Keratinocyte (primary cell): ENCODE data around the gene ARSB. TPM values are rescaled to one million over a fixed set of nuclear protein-coding genes. Genes with fewer than 3 reads are reported as not detected.

Experiments
- DNase-seq: peaks from one replicate; pipeline ENCODE4 v3.0.0-alpha.2; 2011; ENCODE audit warnings: low read depth, missing footprints, low spot score
- FAIRE-seq: peaks from 2 replicates; lab custom pipeline; 2011; peaks lifted over from hg19 to GRCh38; lab: Jason Lieb, UNC
- H2AFZ ChIP-seq: 2 replicates; pipeline ENCODE4 v1.6.0; 2012; ENCODE audit warnings: low read length, control low read depth, inconsistent platforms; ENCODE audit not compliant: control insufficient read depth
- H3K27ac ChIP-seq: 2 replicates; pipeline ENCODE4 v1.5.1; 2011; ENCODE audit warnings: low read length; ENCODE audit not compliant: control insufficient read depth, insufficient read depth
- H3K27me3 ChIP-seq: 3 replicates; pipeline ENCODE4 v1.6.0; 2011; ENCODE audit warnings: low read length; ENCODE audit not compliant: control insufficient read depth, insufficient read depth; ENCODE audit errors: extremely low read depth
- H3K36me3 ChIP-seq, 2 experiments: 2 replicates in 1 of 2; 3 replicates in 1 of 2; pipeline ENCODE4 v1.5.1; 2011; ENCODE audit warnings: low read length in 2 of 2, mild to moderate bottlenecking in 1 of 2; ENCODE audit not compliant: control insufficient read depth in 2 of 2, insufficient read depth in 2 of 2; ENCODE audit errors: extremely low read depth in 1 of 2
- H3K4me1 ChIP-seq: 3 replicates; pipeline ENCODE4 v1.5.1; 2011; ENCODE audit warnings: low read length; ENCODE audit not compliant: control insufficient read depth, insufficient read depth; ENCODE audit errors: extremely low read depth
- H3K4me2 ChIP-seq: 3 replicates; pipeline ENCODE4 v1.6.0; 2011; ENCODE audit warnings: low read depth, low read length; ENCODE audit not compliant: control insufficient read depth, insufficient read depth; ENCODE audit errors: extremely low read depth
- H3K4me3 ChIP-seq, 3 experiments: fragments of 200-600 bp in 1 of 3; sonication (generic) in 1 of 3; 2 replicates in 2 of 3; 3 replicates in 1 of 3; pipeline ENCODE4 v1.5.1; 2011 to 2016; ENCODE audit warnings: low read length in 3 of 3, mild to moderate bottlenecking in 3 of 3, control low read depth in 2 of 3, inconsistent platforms in 1 of 3, low read depth in 1 of 3, mixed read lengths in 1 of 3, mixed run types in 1 of 3, moderate library complexity in 1 of 3; ENCODE audit not compliant: control insufficient read depth in 2 of 3, insufficient read depth in 2 of 3; ENCODE audit errors: extremely low read depth in 1 of 3
- H3K79me2 ChIP-seq: 2 replicates; pipeline ENCODE4 v1.6.0; 2012; ENCODE audit warnings: low read length; ENCODE audit not compliant: control insufficient read depth, insufficient read depth
- H3K9ac ChIP-seq: 3 replicates; pipeline ENCODE4 v1.6.0; 2011; ENCODE audit warnings: low read length; ENCODE audit not compliant: control insufficient read depth, insufficient read depth; ENCODE audit errors: extremely low read depth
- H3K9me1 ChIP-seq: 3 replicates; pipeline ENCODE4 v1.6.0; 2011; ENCODE audit warnings: low read length; ENCODE audit not compliant: control insufficient read depth, insufficient read depth; ENCODE audit errors: extremely low read depth
- H3K9me3 ChIP-seq: 2 replicates; pipeline ENCODE4 v1.5.1; 2012; ENCODE audit warnings: low read depth, low read length; ENCODE audit not compliant: control insufficient read depth
- H4K20me1 ChIP-seq: 3 replicates; pipeline ENCODE4 v1.6.0; 2011; ENCODE audit warnings: low read length; ENCODE audit not compliant: control insufficient read depth, insufficient read depth; ENCODE audit errors: extremely low read depth
- CTCF ChIP-seq, 3 experiments: IDR thresholded peaks in 1 of 3; conservative IDR thresholded peaks in 1 of 3; optimal IDR thresholded peaks in 1 of 3; 2 replicates in 2 of 3; 3 replicates in 1 of 3; pipeline versions ENCODE3 to v1.5.1; 2011; ENCODE audit warnings: low read length in 3 of 3, mild to moderate bottlenecking in 3 of 3, moderate library complexity in 2 of 3, control low read depth in 1 of 3, inconsistent platforms in 1 of 3; ENCODE audit not compliant: insufficient read depth in 2 of 3; ENCODE audit errors: extremely low read depth in 1 of 3
- EZH2 ChIP-seq: IDR thresholded peaks from one replicate; pipeline ENCODE4 v1.6.1; 2012; ENCODE audit warnings: inconsistent platforms, mild to moderate bottlenecking, low read length, moderate library complexity
- dilution Hi-C: fragments of 300-500 bp; cut with MboI; formaldehyde crosslinking; loops from one replicate; pipeline ENCODE4 v1.7.0; 2020; ENCODE audit warnings: low sequenced_read_pairs; ENCODE audit not compliant: extremely low pct_ligation_motif_present
- polyA plus RNA-seq, 5 experiments: library from polyadenylated mRNA; depleted of rRNA in 3 of 5; stranded (reverse) in 3 of 5; stranded (forward) in 1 of 5; unstranded in 1 of 5; fragments of >200 nt; gene quantifications; 1 replicate in 1 of 5; 2 replicates in 3 of 5; 3 replicates in 1 of 5; pipeline versions ENCODE4 v1.2.1 to v1.2.3, GENCODE V29; 2011 to 2012; ENCODE audit warnings: missing spikeins in 2 of 5, low read depth in 1 of 5, low replicate concordance in 1 of 5

Gene ARSB
- polyA plus RNA-seq, 1 donor (not counting 4 experiments of a cell fraction or from before 2014, with no cell fraction given) = 4.5 TPM

DNA sequence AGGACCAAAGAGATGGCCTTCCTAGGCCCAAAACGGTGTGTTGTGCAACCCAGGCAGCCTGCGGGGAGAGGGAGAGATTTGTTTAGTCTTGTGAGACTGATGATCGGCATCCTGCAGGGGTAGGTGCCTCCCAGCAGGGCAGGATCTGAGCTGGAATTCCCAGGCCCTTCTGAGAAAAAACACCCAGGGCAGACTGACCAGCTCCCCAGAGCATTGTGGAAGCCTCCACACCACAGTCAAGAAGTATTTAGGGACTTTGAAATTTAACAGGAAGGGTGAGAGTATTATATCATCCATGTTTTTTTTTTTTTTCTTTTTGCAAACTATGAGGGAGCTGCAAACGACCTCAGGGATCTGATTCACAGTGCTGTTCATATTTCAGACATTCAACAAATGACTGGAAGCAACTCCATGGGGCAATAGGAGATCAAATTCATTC lies 232.0 kb downstream of the ARSB start:
- no peaks in the 10 kb centered on the region for H3K36me3 ChIP-seq
- no peaks in the 10 kb centered on the region for H3K9me3 ChIP-seq
- no peak overlapping the region for H3K4me3 ChIP-seq
- H3K27me3 ChIP-seq = no peaks in the 10 kb centered on the region
- no peaks in the 10 kb centered on the region for H3K9me1 ChIP-seq
- H3K4me2 ChIP-seq = no peak overlapping the region
- DNase-seq (no peak), FAIRE-seq (no peak)
- H4K20me1 ChIP-seq = no peaks in the 10 kb centered on the region
- H3K79me2 ChIP-seq = no peaks in the 10 kb centered on the region
- H3K27ac ChIP-seq = no peak overlapping the region
- no peak overlapping the region for H2AFZ ChIP-seq
- dilution Hi-C loops = no loop called here
- no peak overlapping the region for H3K9ac ChIP-seq
- H3K4me1 ChIP-seq = no peaks in the 10 kb centered on the region
- TF ChIP-seq EZH2 (no peak), CTCF (optimal IDR thresholded peaks at IDR 0.05 in 1 of 3, IDR thresholded peaks at IDR 0.05 in 1 of 3, conservative IDR thresholded peaks at IDR 0.05 in 1 of 3; ENCODE audit: extremely low read depth in 1 of 3, insufficient read depth in 2 of 3, low read length in 3 of 3) (no peak)

DNA sequence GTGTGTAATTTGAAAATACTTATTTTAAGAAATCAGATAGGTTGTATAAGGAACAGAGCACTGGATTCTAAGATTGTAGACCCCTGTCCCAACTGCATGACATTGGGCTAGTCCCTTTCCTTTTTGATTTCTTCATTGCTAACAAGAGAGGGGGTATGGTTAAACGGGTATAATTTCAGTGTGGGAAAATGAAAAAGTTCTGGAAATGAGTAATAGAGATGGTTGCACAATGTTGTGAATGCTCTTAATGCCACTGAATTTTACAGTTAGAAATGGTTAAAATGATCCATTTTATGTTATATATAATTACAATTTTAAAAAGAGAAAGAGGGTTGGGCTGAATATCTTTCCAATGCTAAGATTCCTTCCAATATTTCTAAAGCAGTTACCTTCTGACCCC lies 233.2 kb downstream of the ARSB start:
- no peak for TF ChIP-seq CTCF (optimal IDR thresholded peaks at IDR 0.05 in 1 of 3, IDR thresholded peaks at IDR 0.05 in 1 of 3, conservative IDR thresholded peaks at IDR 0.05 in 1 of 3; ENCODE audit: extremely low read depth in 1 of 3, insufficient read depth in 2 of 3, low read length in 3 of 3)
- TF ChIP-seq EZH2 = no peak
- Histone ChIP-seq H3K27me3 (no peaks in the 10 kb centered on the region), H3K79me2 (no peaks in the 10 kb centered on the region), H3K9me3 (no peaks in the 10 kb centered on the region), H3K27ac (no peak overlapping the region), H2AFZ (no peak overlapping the region), H3K36me3 (no peaks in the 10 kb centered on the region), H3K4me1 (no peaks in the 10 kb centered on the region), H3K9ac (no peak overlapping the region), H3K4me2 (no peak overlapping the region), H4K20me1 (no peaks in the 10 kb centered on the region), H3K9me1 (no peaks in the 10 kb centered on the region), H3K4me3 (no peak overlapping the region)
- no peak for FAIRE-seq
- no peak for DNase-seq
- dilution Hi-C loops = no loop called here
